Nephron progenitor cell (in vitro differentiated cells): ENCODE results near the gene MIB2.

Experiments
- DNase-seq: peaks from one replicate; pipeline ENCODE4 v3.0.0; 2021
- H3K27ac Mint-ChIP-seq: 2 replicates; pipeline ENCODE4 v1.8.0; 2021; ENCODE audit warnings: mild to moderate bottlenecking, moderate library complexity, mixed read lengths
- H3K27me3 Mint-ChIP-seq: 2 replicates; pipeline ENCODE4 v1.8.0; 2021; ENCODE audit warnings: mild to moderate bottlenecking, low read depth, mixed read lengths; ENCODE audit not compliant: poor library complexity
- H3K36me3 Mint-ChIP-seq: 2 replicates; pipeline ENCODE4 v1.8.0; 2021; ENCODE audit warnings: low read depth, mixed read lengths
- H3K4me1 Mint-ChIP-seq: 2 replicates; pipeline ENCODE4 v1.8.0; 2021; ENCODE audit warnings: mixed read lengths
- H3K4me3 Mint-ChIP-seq: 2 replicates; pipeline ENCODE4 v1.8.0; 2021; ENCODE audit warnings: mild to moderate bottlenecking, moderate library complexity, mixed read lengths
- H3K9me3 Mint-ChIP-seq: 2 replicates; pipeline ENCODE4 v1.8.0; 2021; ENCODE audit warnings: mild to moderate bottlenecking, moderate library complexity, mixed read lengths
- CTCF ChIP-seq: fragments of 200-600 bp; sonication (generic); IDR thresholded peaks from 2 replicates; pipeline ENCODE4 v1.5.0; 2021; ENCODE audit warnings: antibody characterized with exemption

MIB2 gene

GRCh38 chr1:1624443-1625403 is 9.4 kb downstream of the MIB2 start:
- Mint-ChIP-seq H3K27me3 (peaks cover 7% of the 10 kb centered on the region), H3K27ac (no peak overlapping the region), H3K4me1 (peaks cover 4% of the 10 kb centered on the region), H3K9me3 (no peaks in the 10 kb centered on the region), H3K4me3 (no peak overlapping the region), H3K36me3 (no peaks in the 10 kb centered on the region)
- TF ChIP-seq CTCF, result no peak
- no peak for DNase-seq

- no peak overlapping the region for H3K4me3 Mint-ChIP-seq
- H3K4me1 Mint-ChIP-seq, result peaks cover 4% of the 10 kb centered on the region
- no peaks in the 10 kb centered on the region for H3K9me3 Mint-ChIP-seq
- H3K36me3 Mint-ChIP-seq, result no peaks in the 10 kb centered on the region
- peaks cover 13% of the 10 kb centered on the region for H3K27me3 Mint-ChIP-seq
- no peak for TF ChIP-seq CTCF
- no peak for DNase-seq
- H3K27ac Mint-ChIP-seq, result no peak overlapping the region
Measured at GRCh38 chr1:1625404-1625775, 10.1 kb downstream of the MIB2 start.

GRCh38 chr1:1625824-1626206 is 10.5 kb downstream of the MIB2 start:
- no peak for DNase-seq
- H3K4me1 Mint-ChIP-seq, result peaks cover 4% of the 10 kb centered on the region
- H3K4me3 Mint-ChIP-seq, result no peak overlapping the region
- peaks cover 15% of the 10 kb centered on the region for H3K27me3 Mint-ChIP-seq
- TF ChIP-seq CTCF, result no peak
- H3K9me3 Mint-ChIP-seq, result no peaks in the 10 kb centered on the region
- H3K27ac Mint-ChIP-seq, result no peak overlapping the region
- no peaks in the 10 kb centered on the region for H3K36me3 Mint-ChIP-seq

- H3K4me3 Mint-ChIP-seq, result no peak overlapping the region
- no peaks in the 10 kb centered on the region for H3K9me3 Mint-ChIP-seq
- no peak for DNase-seq
- no peak overlapping the region for H3K27ac Mint-ChIP-seq
- no peaks in the 10 kb centered on the region for H3K36me3 Mint-ChIP-seq
- H3K27me3 Mint-ChIP-seq, result peaks cover 16% of the 10 kb centered on the region
- no peak for TF ChIP-seq CTCF
- H3K4me1 Mint-ChIP-seq, result peaks cover 4% of the 10 kb centered on the region
Measured at GRCh38 chr1:1626207-1627141, 11.2 kb downstream of the MIB2 start.

- TF ChIP-seq CTCF, result no peak
- peaks cover 4% of the 10 kb centered on the region for H3K4me1 Mint-ChIP-seq
- no peak for DNase-seq
- no peaks in the 10 kb centered on the region for H3K36me3 Mint-ChIP-seq
- no peaks in the 10 kb centered on the region for H3K9me3 Mint-ChIP-seq
- no peak overlapping the region for H3K27ac Mint-ChIP-seq
- H3K27me3 Mint-ChIP-seq, result peaks cover 19% of the 10 kb centered on the region
- H3K4me3 Mint-ChIP-seq, result no peak overlapping the region
Measured at GRCh38 chr1:1627261-1627828, 12.0 kb downstream of the MIB2 start.
